Colon (tissue), 2 donors: ENCODE results near the gene LAMA5.

ENCODE experiments used
- FAIRE-seq: peaks from 2 replicates; lab custom pipeline; 2012; peaks lifted over from hg19 to GRCh38; lab: Jason Lieb, UNC
- donor health status: control.
- donor health status: control.

LAMA5 gene

DNA sequence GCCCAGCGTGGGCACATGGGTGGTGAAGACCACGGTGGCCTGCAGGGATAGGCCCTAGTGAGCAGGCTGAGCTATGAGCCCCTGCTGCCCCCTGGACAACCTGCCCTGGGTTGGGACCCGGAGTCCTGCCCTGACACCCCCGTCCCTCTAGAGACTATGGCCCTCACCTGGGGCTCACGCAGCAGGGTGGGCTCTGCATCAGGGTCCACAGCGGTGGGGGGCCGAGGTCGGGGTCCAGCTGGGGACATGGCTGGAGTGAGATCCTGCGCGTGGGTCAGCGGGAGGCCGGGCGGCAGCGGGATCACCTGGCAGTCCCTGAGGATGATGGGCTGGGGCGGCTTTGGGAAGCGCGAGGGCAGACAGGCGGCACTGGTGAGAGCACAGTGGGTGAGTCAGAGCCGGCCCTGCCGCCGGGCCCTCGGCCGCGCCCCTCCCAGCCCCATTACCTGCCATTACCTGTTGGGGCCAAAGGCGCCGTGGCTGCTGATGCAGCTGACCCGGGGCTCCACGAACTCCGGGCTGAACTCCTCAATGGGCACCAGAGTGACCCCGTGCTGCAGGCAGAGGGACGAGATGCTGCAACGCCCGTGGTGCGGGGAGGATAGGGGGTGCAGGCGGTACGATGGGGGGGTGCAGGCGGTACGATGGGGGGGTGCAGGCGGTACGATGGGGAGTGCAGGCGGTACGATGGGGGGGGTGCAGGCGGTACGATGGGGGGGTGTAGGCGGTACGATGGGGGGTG, 36.4 kb downstream of the LAMA5 start:
- no peak for FAIRE-seq

DNA sequence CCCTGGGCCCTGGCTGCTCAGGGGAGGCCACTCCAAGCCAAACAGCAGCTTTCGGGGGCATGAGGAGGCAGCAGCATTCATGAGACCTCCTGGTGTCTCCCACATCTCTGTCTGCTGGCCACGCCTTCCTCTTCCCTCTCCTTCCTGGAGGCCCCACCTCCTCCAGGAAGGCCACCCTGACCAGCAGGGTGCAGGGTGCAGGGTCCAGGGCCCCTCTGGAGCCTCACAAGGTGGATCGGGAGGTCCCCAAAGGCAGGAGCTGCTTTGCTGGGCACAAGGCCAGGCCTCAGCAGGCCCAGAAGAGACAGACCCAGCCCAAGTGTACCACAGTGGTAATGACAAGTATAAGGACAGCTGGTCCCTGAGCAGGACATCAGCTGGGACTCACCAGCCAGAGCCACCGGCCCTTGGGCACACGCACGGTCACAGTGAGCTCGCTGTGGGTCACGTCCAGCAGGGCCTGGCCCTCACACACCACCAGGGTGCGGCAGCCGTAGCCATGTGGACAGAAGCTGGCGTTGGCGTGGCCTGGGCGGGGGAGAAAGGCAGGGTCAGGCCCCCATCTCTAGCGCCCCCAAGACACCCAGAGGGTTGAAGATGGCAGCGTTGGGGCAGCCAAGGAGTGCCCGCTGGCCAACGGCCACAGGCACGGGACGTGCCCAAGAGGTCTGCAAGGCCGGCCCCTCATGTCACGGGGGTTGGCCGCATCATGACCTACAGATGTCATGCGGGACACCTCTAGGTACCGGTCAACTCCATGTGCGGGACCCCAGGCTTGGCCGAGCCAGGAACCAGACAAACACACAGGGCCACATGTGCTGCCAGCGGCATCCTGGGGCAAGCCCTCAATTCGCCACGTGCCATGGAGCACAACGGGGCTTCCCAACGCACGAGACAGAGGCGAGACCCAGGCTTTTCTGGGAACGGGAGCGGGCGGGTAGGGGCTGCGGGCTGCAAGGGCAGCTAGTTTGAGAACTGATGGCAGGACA, 37.4 kb downstream of the LAMA5 start:
- FAIRE-seq, result no peak

DNA sequence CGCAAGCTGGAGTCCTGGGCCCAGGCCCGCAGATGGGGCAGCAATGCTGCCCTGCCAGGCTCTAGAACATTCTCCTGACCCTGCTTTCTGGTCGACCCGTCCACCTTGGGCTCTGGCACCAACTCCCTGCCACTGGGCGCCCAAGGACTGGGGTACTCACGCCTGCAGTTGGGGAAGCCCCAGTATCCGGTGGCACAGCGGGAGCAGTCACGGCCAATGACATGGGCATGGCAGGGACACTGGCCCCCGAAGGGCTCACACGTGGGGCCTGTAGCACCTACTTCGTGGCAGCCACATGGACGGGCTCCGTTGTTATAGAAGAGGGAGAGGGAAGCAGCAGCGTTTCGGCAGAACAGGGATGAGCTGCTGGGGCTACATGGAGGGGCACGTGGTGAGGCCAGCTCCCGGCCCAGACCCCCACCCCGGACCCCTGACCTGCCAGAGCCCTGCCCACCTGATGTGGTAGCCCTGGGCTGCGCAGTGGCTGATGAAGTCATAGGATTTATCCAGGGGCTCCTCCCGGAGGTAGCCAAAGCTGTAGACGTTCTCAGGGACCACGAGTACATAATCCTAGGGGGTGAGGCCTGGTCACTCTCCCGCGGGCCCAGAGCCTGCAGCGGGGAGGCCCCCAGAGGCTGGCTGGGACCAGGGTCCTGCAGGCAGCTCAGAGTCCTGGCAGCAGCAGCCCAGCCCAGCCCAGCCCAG, 38.3 kb downstream of the LAMA5 start:
- FAIRE-seq, result no peak

DNA sequence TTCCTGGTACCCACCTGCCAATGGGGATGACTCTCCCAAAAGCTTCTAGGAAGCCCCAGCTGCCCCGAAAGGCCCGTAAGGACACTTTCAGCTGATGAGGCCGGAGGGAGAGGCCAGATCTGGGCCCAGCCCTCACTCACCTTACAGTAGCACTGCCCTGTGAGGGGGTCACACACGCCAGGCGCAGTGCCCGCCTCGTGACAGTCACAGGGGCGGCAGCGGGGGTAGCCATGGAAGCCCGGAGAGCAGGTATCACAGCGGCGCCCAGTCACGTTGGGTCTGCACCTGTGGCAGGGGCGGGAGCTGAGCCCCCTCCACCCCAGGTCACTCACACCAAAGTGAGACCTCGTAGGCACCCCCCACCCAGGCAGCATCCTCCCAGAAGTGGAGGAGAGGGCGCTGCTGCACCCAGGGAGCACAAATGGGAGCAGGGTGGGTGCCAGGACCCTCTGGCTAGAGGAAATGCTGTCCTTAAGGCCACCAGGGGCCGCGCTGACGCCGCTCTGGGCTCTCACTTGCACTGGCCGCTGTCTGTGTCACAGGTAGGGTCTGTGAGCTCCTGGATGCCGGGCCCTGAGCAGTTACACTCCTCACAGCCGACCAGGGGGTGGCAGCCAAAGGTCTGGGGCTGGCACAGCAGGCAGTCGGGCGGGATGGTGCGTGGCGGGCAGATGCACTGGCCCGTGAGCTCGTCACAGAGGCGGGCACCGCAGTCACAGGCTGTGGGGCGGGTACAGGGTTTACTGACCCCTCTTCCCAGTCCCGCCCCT, 39.2 kb downstream of the LAMA5 start:
- no peak for FAIRE-seq

DNA sequence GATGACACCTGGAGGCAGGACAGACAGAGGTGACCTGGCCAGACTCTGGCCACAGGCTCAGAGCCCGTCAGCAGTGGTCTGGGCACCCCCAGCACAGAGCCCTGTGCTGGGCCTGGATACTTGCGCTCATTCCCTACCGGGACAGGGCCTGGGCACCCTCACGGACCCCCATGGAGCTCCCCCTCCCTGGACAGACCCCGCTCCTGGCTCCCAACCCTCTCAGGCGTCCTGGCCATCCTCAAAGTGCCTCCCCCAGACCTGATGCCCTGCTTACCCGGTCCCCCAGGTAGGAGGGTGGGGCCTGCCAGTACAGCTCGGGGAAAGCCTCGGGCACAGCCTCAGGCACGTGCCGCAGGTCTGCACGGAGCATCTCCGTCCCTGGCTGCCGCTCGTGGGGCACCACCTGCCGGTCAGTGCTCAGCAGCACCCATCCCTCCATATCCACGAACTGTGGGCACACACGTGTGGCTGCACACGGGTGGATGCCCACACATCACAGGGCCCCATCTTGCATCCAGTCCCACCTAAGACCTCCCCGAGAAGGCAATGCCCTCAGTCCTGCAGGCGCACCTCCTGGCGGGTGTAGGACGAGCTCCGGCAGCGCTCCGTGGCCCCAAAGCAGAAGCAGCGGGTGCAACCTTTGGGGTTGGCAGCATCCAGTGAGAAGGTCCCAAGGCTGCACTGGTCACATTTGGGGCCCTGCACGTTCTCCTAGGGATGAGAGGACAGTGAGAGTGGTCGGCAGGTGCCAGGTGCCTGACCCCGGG, 40.0 kb downstream of the LAMA5 start:
- no peak for FAIRE-seq

DNA sequence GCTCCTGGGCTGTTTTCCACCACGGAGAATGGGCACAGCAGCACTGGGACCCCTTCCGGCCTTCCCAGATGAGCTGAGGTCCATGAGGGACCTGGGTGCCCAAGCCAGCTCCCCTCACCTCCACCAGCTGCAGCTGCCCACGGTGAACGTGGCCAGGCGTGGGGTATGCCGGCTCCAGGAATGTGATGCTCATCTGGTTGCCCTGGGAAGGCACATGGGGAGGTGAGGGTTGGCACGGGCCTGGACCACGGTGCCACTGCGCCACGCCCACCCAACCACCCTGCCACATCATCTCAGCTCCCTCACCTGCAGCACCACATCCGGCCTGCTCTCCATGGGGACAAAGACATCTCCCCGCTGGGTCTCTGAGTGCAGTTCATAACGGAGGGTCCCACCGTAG, 40.6 kb downstream of the LAMA5 start:
- FAIRE-seq, result no peak

- FAIRE-seq, result no peak
Measured at GRCh38 chr20:62325172-62325905, 41.8 kb downstream of the LAMA5 start.

GRCh38 chr20:62323980-62324906, 42.9 kb downstream of the LAMA5 start:
- no peak for FAIRE-seq

DNA sequence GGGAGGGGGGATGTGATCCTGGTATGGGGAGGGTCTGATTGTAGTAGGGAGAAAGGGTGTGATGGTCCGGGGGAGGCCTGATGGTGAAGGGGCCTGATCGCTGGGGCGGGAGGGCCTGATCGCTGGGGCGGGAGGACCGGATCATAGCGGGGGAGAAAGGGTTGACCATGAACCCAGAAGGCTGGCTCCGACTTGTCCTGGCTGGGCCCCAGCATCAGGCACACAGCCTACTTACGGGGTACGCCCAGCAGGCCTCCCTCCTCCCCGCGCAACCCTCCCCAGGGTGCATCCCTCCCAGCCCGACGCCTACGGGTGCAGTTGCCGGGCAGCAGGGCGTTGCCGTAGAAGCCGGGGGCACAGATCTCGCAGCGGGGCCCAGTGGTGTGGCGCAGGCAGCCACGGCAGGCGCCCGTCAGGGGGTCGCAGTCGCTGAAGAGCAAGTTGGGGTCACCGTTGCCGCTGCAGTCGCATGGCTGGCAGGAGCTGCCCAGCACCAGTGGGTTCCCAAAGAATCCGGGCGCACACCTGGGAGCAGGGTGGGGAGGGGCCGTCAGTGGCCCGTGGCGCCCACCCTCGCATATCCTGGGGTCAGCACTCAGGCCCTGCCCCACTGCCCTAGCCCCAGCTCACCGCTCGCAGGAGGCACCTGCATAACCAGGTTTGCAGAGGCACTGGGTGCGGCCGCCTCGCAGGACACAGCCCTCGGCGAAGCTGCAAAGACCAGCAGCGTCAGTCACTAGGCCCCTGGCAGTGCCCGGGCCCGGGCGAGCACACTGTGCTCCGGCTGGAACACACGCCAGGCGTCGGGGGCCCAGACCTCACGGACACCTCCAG, 43.7 kb downstream of the LAMA5 start:
- FAIRE-seq, result no peak

- no peak for FAIRE-seq
Measured at GRCh38 chr20:62322492-62323041, 44.5 kb downstream of the LAMA5 start.

DNA sequence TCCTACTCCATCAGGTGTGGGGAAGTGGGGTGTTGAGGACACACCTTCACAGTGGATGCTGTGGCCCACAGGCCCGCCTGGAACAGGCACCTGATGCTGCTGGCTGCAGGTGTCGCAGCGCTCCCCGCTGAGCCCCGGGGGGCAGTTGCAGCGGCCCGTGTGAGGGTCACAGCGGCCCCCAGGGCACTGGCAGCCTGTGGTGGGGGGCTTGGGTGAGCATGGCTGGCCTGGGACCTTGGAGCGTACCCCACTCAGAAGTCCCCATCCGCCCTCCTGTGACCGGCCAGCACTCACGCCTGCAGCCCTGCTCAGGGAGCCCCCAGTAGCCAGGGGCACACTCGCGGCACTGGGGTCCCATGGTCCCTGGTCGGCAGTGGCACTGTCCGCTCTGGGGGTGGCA, 45.1 kb downstream of the LAMA5 start:
- FAIRE-seq, result no peak

- FAIRE-seq, result no peak
Measured at GRCh38 chr20:62321521-62321948, 45.6 kb downstream of the LAMA5 start.

- FAIRE-seq, result no peak
Measured at GRCh38 chr20:62320581-62321354, 46.3 kb downstream of the LAMA5 start.

DNA sequence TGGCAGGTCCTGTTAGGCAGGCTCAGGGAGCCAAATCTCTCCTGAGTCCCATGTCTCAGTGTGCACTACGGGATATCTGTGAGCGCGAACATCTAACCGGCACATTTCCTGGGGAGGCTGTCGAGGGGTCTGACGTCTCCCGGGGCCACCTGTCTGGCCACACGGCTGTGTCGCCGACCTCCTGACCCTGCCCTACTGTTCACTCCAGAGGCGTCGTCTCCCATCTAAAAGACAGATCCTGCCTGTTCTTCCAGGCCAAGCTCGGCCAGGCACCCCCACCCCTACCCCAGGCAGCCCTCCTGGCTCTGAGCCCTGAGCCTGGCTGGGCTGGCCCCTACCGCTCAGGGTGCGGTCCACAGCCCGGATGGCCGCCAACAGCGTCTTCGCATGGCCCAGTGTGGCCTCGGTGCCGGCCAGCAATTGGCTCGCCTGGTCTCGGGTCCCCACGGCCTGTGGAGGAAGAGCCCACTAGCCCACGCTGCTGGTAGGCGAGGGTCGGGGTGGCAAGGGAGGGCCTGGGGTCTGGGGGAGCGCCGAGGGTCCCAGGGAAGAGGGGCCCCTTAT, 47.7 kb downstream of the LAMA5 start:
- FAIRE-seq, result no peak

DNA sequence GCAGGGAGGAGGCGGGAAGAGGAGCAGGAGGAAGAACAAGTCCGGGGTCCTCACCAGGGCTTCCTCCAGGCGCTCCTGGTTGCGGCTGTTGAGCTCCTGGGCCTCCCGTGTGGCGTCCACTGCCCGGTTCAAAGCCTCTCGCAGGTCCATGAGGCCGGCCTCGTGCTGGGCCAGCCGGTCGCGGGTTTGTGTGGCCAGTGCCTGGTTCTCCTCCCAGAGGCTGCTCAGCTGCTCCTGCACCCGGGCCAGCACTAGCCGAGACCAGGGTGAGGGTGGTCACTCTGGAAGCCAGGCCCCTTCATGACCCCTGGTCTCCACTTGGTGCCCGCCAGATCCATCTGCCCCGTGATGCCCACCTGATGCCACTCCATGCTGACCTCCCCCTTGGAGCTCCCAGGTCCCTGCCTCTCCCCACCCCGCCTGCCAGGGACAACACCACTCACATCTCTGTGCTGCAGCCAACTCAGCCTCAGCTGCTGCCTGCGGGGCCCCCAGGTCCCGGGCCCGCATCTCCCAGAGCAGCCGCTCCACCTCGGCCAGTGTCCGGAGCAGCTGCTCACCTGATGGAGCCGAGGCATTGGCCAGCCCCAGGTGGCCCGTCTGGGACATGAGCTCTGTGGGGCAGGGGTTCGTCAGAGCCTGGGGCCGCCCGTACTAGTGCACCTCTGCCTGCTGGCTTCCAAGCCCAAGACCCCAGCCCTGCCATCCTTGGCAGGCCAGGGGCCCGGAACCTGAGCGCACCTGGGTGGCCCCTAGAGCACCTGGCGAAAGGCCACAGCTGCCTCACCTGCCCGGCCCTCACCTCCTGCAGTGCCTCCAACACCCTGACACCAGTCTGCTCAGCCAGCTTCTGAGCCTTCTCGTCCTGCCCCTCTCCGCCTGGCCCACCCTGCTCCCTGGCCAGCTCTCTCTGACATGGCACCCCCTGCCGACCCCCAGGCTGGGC, 48.4 kb downstream of the LAMA5 start:
- no peak for FAIRE-seq
